Measurements from ENCODE around the gene HEATR5A.
"Not testable (repeated sequence)": the region's sequence is repeated elsewhere in the genome, so short reads cannot be mapped to it uniquely, and the experiment has no call there.

The HEATR5A gene

GRCh38 chr14:31357279-31357678 is 63.1 kb downstream of the HEATR5A start:
- H3K4me3 Mint-ChIP-seq = no peak overlapping the region
- no peaks in the 10 kb centered on the region for H3K36me3 Mint-ChIP-seq
- H3K27me3 Mint-ChIP-seq = no peaks in the 10 kb centered on the region
- H3K4me1 Mint-ChIP-seq = no peaks in the 10 kb centered on the region
- H3K27ac Mint-ChIP-seq = no peak overlapping the region
- CTCF ChIA-PET = interaction anchor here (1.2 to 1.5 kb wide), 2 partner anchors 241 to 377 kb away, joined by 3 to 4 read pairs; no protein-coding TSS in a partner anchor
- H3K9me3 Mint-ChIP-seq = no peaks in the 10 kb centered on the region
- DNase-seq = no peak

GRCh38 chr14:31346097-31346496 is 74.3 kb downstream of the HEATR5A start:
- Mint-ChIP-seq H3K27me3 (no peaks in the 10 kb centered on the region), H3K4me1 (no peaks in the 10 kb centered on the region), H3K9me3 (no peaks in the 10 kb centered on the region), H3K4me3 (no peak overlapping the region), H3K27ac (no peak overlapping the region), H3K36me3 (no peaks in the 10 kb centered on the region)
- DNase-seq = no peak
- CTCF ChIA-PET = no interaction called here

GRCh38 chr14:31341280-31341679 is 79.1 kb downstream of the HEATR5A start:
- DNase-seq = no peak
- H3K4me3 Mint-ChIP-seq = no peak overlapping the region
- no peaks in the 10 kb centered on the region for H3K4me1 Mint-ChIP-seq
- no peaks in the 10 kb centered on the region for H3K27me3 Mint-ChIP-seq
- H3K9me3 Mint-ChIP-seq = no peaks in the 10 kb centered on the region
- CTCF ChIA-PET = no interaction called here
- no peak overlapping the region for H3K27ac Mint-ChIP-seq
- peaks cover 1% of the 10 kb centered on the region for H3K36me3 Mint-ChIP-seq

GRCh38 chr14:31340297-31341063 is 79.9 kb downstream of the HEATR5A start:
- CTCF ChIA-PET = no interaction called here
- peaks cover 1% of the 10 kb centered on the region for H3K36me3 Mint-ChIP-seq

GRCh38 chr14:31339743-31340142 is 80.6 kb downstream of the HEATR5A start:
- no peaks in the 10 kb centered on the region for H3K9me3 Mint-ChIP-seq
- CTCF ChIA-PET = no interaction called here
- no peak overlapping the region for H3K4me3 Mint-ChIP-seq
- H3K27ac Mint-ChIP-seq = no peak overlapping the region
- peaks cover 1% of the 10 kb centered on the region for H3K36me3 Mint-ChIP-seq
- no peaks in the 10 kb centered on the region for H3K27me3 Mint-ChIP-seq
- DNase-seq = no peak
- H3K4me1 Mint-ChIP-seq = no peaks in the 10 kb centered on the region

More at GRCh38 chr14:31340297-31341063, 79.9 kb downstream of the HEATR5A start:
- DNase-seq = no peak
- Mint-ChIP-seq H3K4me1 (no peaks in the 10 kb centered on the region), H3K27me3 (no peaks in the 10 kb centered on the region), H3K4me3 (no peak overlapping the region), H3K9me3 (no peaks in the 10 kb centered on the region), H3K27ac (no peak overlapping the region)

- H3K36me3 Mint-ChIP-seq = peaks cover 1% of the 10 kb centered on the region
- H3K27ac Mint-ChIP-seq = no peak overlapping the region
- no peaks in the 10 kb centered on the region for H3K27me3 Mint-ChIP-seq
- H3K9me3 Mint-ChIP-seq = no peaks in the 10 kb centered on the region
- CTCF ChIA-PET = no interaction called here
- H3K4me3 Mint-ChIP-seq = no peak overlapping the region
- no peak for DNase-seq
- H3K4me1 Mint-ChIP-seq = no peaks in the 10 kb centered on the region
These were observed 83.0 kb downstream of the HEATR5A start for GRCh38 chr14:31337331-31337730.

- CTCF ChIA-PET = no interaction called here
- Mint-ChIP-seq H3K27me3 (no peaks in the 10 kb centered on the region), H3K27ac (no peak overlapping the region), H3K36me3 (peaks cover 1% of the 10 kb centered on the region), H3K4me3 (no peak overlapping the region), H3K4me1 (no peaks in the 10 kb centered on the region), H3K9me3 (peaks cover 1% of the 10 kb centered on the region)
- DNase-seq = no peak
These were observed 83.7 kb downstream of the HEATR5A start for GRCh38 chr14:31336646-31337045.

- DNase-seq, H3K27me3 Mint-ChIP-seq, H3K4me3 Mint-ChIP-seq, CTCF ChIA-PET, H3K36me3 Mint-ChIP-seq, H3K4me1 Mint-ChIP-seq, H3K27ac Mint-ChIP-seq: not testable (repeated sequence)
- peaks cover 16% of the 10 kb centered on the region for H3K9me3 Mint-ChIP-seq
These were observed 89.0 kb downstream of the HEATR5A start for GRCh38 chr14:31331395-31331794.

GRCh38 chr14:31329876-31330521 is 90.4 kb downstream of the HEATR5A start:
- peaks cover 16% of the 10 kb centered on the region for H3K9me3 Mint-ChIP-seq
- DNase-seq, H3K36me3 Mint-ChIP-seq, CTCF ChIA-PET, H3K27me3 Mint-ChIP-seq, H3K4me3 Mint-ChIP-seq, H3K4me1 Mint-ChIP-seq, H3K27ac Mint-ChIP-seq: not testable (repeated sequence)

GRCh38 chr14:31326111-31326510 is 94.2 kb downstream of the HEATR5A start:
- Mint-ChIP-seq H3K4me3 (no peak overlapping the region), H3K36me3 (peaks cover 1% of the 10 kb centered on the region), H3K27ac (no peak overlapping the region), H3K4me1 (no peaks in the 10 kb centered on the region), H3K9me3 (peaks cover 10% of the 10 kb centered on the region), H3K27me3 (no peaks in the 10 kb centered on the region)
- DNase-seq = no peak
- CTCF ChIA-PET = interaction anchor here (1.2 kb wide), 1 partner anchor 118 kb away, joined by 3 read pairs; the partner anchor contains the start of gene HECTD1

GRCh38 chr14:31323419-31323818 is 96.9 kb downstream of the HEATR5A start:
- Mint-ChIP-seq H3K27ac (no peak overlapping the region), H3K36me3 (no peaks in the 10 kb centered on the region), H3K4me3 (no peak overlapping the region), H3K27me3 (no peaks in the 10 kb centered on the region), H3K4me1 (no peaks in the 10 kb centered on the region), H3K9me3 (peaks cover 2% of the 10 kb centered on the region)
- DNase-seq = no peak
- CTCF ChIA-PET = no interaction called here

- no peak for DNase-seq
- Mint-ChIP-seq H3K27me3 (no peaks in the 10 kb centered on the region), H3K36me3 (no peaks in the 10 kb centered on the region), H3K9me3 (no peaks in the 10 kb centered on the region), H3K4me3 (no peak overlapping the region), H3K27ac (no peak overlapping the region), H3K4me1 (no peaks in the 10 kb centered on the region)
- CTCF ChIA-PET = no interaction called here
These were observed 99.2 kb downstream of the HEATR5A start for GRCh38 chr14:31320922-31321766.

GRCh38 chr14:31320216-31320615 is 100.1 kb downstream of the HEATR5A start:
- no peak for DNase-seq
- Mint-ChIP-seq H3K4me3 (no peak overlapping the region), H3K36me3 (no peaks in the 10 kb centered on the region), H3K27ac (no peak overlapping the region), H3K4me1 (no peaks in the 10 kb centered on the region), H3K27me3 (no peaks in the 10 kb centered on the region), H3K9me3 (no peaks in the 10 kb centered on the region)
- CTCF ChIA-PET = no interaction called here

- no peak for DNase-seq
- CTCF ChIA-PET = no interaction called here
- H3K27me3 Mint-ChIP-seq = no peaks in the 10 kb centered on the region
- no peak overlapping the region for H3K27ac Mint-ChIP-seq
- no peaks in the 10 kb centered on the region for H3K36me3 Mint-ChIP-seq
- H3K4me1 Mint-ChIP-seq = no peaks in the 10 kb centered on the region
- no peaks in the 10 kb centered on the region for H3K9me3 Mint-ChIP-seq
- H3K4me3 Mint-ChIP-seq = no peak overlapping the region
These were observed 100.6 kb downstream of the HEATR5A start for GRCh38 chr14:31319701-31320100.

All from activated naive CD4-positive, alpha-beta T cell treated with anti-CD3 and anti-CD28 coated beads, Interleukin-2, amount 10 ng/mL, durations not matched to agents 7 days and 5 days (primary cell).